ENCODE data around the gene SLC13A4. TPM values are rescaled to one million over a fixed set of nuclear protein-coding genes. Genes with fewer than 3 reads are reported as not detected.

The SLC13A4 gene
- total RNA-seq, 4 donors from 2014 or later: 0.26 TPM; not detected in 3

GRCh38 chr7:135717693-135718092 lies 10.3 kb downstream of the SLC13A4 start:
- Histone ChIP-seq H3K4me3 (no peak overlapping the region), H3K27me3 (no peaks in the 10 kb centered on the region), H3K4me1 (no peaks in the 10 kb centered on the region), H3K36me3 (no peaks in the 10 kb centered on the region), H3K27ac (no peak overlapping the region), H3K9me3 (no peaks in the 10 kb centered on the region)
- intact Hi-C loops (cut with DNase I; ENCODE audit: low total_unique reads): no loop called here
- no peak for DNase-seq
- TF ChIP-seq POLR2A (IDR thresholded peaks at IDR 0.05) (no peak), CTCF (IDR thresholded peaks at IDR 0.05) (no peak)

- no peak for TF ChIP-seq CTCF (IDR thresholded peaks at IDR 0.05)
- TF ChIP-seq POLR2A (IDR thresholded peaks at IDR 0.05): no peak
- Histone ChIP-seq H3K36me3 (no peaks in the 10 kb centered on the region), H3K27ac (no peak overlapping the region), H3K4me3 (no peak overlapping the region), H3K27me3 (no peaks in the 10 kb centered on the region), H3K9me3 (no peaks in the 10 kb centered on the region), H3K4me1 (no peaks in the 10 kb centered on the region)
- intact Hi-C loops (cut with DNase I; ENCODE audit: low total_unique reads): no loop called here
- DNase-seq: no peak
Observed at GRCh38 chr7:135716677-135717238, 11.2 kb downstream of the SLC13A4 start.

- Histone ChIP-seq H3K4me3 (no peak overlapping the region), H3K9me3 (no peaks in the 10 kb centered on the region), H3K27me3 (no peaks in the 10 kb centered on the region), H3K36me3 (no peaks in the 10 kb centered on the region), H3K27ac (no peak overlapping the region), H3K4me1 (no peaks in the 10 kb centered on the region)
- DNase-seq: no peak
- intact Hi-C loops (cut with DNase I; ENCODE audit: low total_unique reads): no loop called here
- TF ChIP-seq CTCF (IDR thresholded peaks at IDR 0.05) (no peak), POLR2A (IDR thresholded peaks at IDR 0.05) (no peak)
Observed at GRCh38 chr7:135715673-135716072, 12.3 kb downstream of the SLC13A4 start.

GRCh38 chr7:135715055-135715522 lies 12.9 kb downstream of the SLC13A4 start:
- H3K36me3 ChIP-seq: no peaks in the 10 kb centered on the region
- no peak overlapping the region for H3K27ac ChIP-seq
- TF ChIP-seq CTCF (IDR thresholded peaks at IDR 0.05) (no peak), POLR2A (IDR thresholded peaks at IDR 0.05) (no peak)
- no peaks in the 10 kb centered on the region for H3K27me3 ChIP-seq
- intact Hi-C loops (cut with DNase I; ENCODE audit: low total_unique reads): no loop called here
- no peak for DNase-seq
- H3K9me3 ChIP-seq: no peaks in the 10 kb centered on the region
- no peak overlapping the region for H3K4me3 ChIP-seq
- no peaks in the 10 kb centered on the region for H3K4me1 ChIP-seq

- H3K4me3 ChIP-seq: no peak overlapping the region
- no peaks in the 10 kb centered on the region for H3K9me3 ChIP-seq
- no peaks in the 10 kb centered on the region for H3K4me1 ChIP-seq
- intact Hi-C loops (cut with DNase I; ENCODE audit: low total_unique reads): no loop called here
- no peak for DNase-seq
- H3K36me3 ChIP-seq: no peaks in the 10 kb centered on the region
- H3K27me3 ChIP-seq: no peaks in the 10 kb centered on the region
- TF ChIP-seq POLR2A (IDR thresholded peaks at IDR 0.05) (no peak), CTCF (IDR thresholded peaks at IDR 0.05) (no peak)
- no peak overlapping the region for H3K27ac ChIP-seq
Observed at GRCh38 chr7:135714534-135715009, 13.4 kb downstream of the SLC13A4 start.

Data from uterus (tissue), 4 donors.